NCI-H510A (cell line): ENCODE data around the gene SPSB1.

Experiments
- DNase-seq: peaks from one replicate; lab custom pipeline; 2025; lab: John Stamatoyannopoulos, UW

Gene SPSB1

GRCh38 chr1:9391620-9392019 lies 98.9 kb downstream of the SPSB1 start:
- no peak for DNase-seq

GRCh38 chr1:9394010-9394409 lies 101.3 kb downstream of the SPSB1 start:
- DNase-seq = no peak

GRCh38 chr1:9395018-9395417 lies 102.3 kb downstream of the SPSB1 start:
- DNase-seq = no peak

- no peak for DNase-seq
Measured at GRCh38 chr1:9397047-9397446, 104.4 kb downstream of the SPSB1 start.

- no peak for DNase-seq
Measured at GRCh38 chr1:9397997-9398526, 105.4 kb downstream of the SPSB1 start.

GRCh38 chr1:9399510-9400424 lies 107.1 kb downstream of the SPSB1 start:
- DNase-seq = peak; percentile 98

GRCh38 chr1:9400425-9401079 lies 107.9 kb downstream of the SPSB1 start:
- DNase-seq = peak; percentile 57

GRCh38 chr1:9401080-9401453 lies 108.4 kb downstream of the SPSB1 start:
- no peak for DNase-seq

- no peak for DNase-seq
Measured at GRCh38 chr1:9402256-9402616, 109.5 kb downstream of the SPSB1 start.

GRCh38 chr1:9402717-9403225 lies 110.1 kb downstream of the SPSB1 start:
- no peak for DNase-seq

GRCh38 chr1:9404117-9404914 lies 111.6 kb downstream of the SPSB1 start:
- DNase-seq = no peak

- peak; percentile 97 for DNase-seq
Measured at GRCh38 chr1:9406111-9406510, 113.4 kb downstream of the SPSB1 start.

- DNase-seq = no peak
Measured at GRCh38 chr1:9410737-9411297, 118.1 kb downstream of the SPSB1 start.

- peak; percentile 78 for DNase-seq
Measured at GRCh38 chr1:9413071-9413876, 120.6 kb downstream of the SPSB1 start.

GRCh38 chr1:9413877-9414213 lies 121.2 kb downstream of the SPSB1 start:
- DNase-seq = no peak

- DNase-seq = no peak
Measured at GRCh38 chr1:9416506-9416905, 123.8 kb downstream of the SPSB1 start.

- no peak for DNase-seq
Measured at GRCh38 chr1:9416918-9417500, 124.3 kb downstream of the SPSB1 start.

- DNase-seq = no peak
Measured at GRCh38 chr1:9417695-9418094, 125.0 kb downstream of the SPSB1 start.

- peak; percentile 67 for DNase-seq
Measured at GRCh38 chr1:9418851-9419250, 126.2 kb downstream of the SPSB1 start.
